Ascending aorta (tissue), 2 donors: ENCODE measurements around the gene CASS4. TPM values are rescaled to one million over a fixed set of nuclear protein-coding genes. Genes with fewer than 3 reads are reported as not detected.
"Not testable (repeated sequence)": the region's sequence is repeated elsewhere in the genome, so short reads cannot be mapped to it uniquely, and the experiment has no call there.

Source experiments
- DNase-seq, 2 donors: peaks; one replicate each; pipeline ENCODE4 v3.0.0-alpha.2; 2019; ENCODE audit warnings: low spot score in 2 of 2
- H3K27ac ChIP-seq, 2 donors: fragments of 200-600 bp; sonication (generic); one replicate each; pipeline ENCODE4 v1.5.1; 2016 to 2017; ENCODE audit warnings: mild to moderate bottlenecking in 1 of 2
- H3K27me3 ChIP-seq: fragments of 200-600 bp; sonication (generic); one replicate; pipeline ENCODE4 v1.5.1; 2017
- H3K36me3 ChIP-seq, 2 donors: fragments of 200-600 bp; sonication (generic); one replicate each; pipeline ENCODE4 v1.5.1; 2016
- H3K4me1 ChIP-seq, 2 donors: fragments of 200-600 bp; sonication (generic); one replicate each; pipeline ENCODE4 v1.5.1; 2016 to 2017; ENCODE audit warnings: mild to moderate bottlenecking in 1 of 2
- H3K4me3 ChIP-seq, 2 donors: fragments of 200-600 bp; sonication (generic); one replicate each; pipeline ENCODE4 v1.5.1; 2016 to 2017; ENCODE audit warnings: mild to moderate bottlenecking in 1 of 2
- H3K9me3 ChIP-seq, 2 donors: fragments of 200-600 bp; sonication (generic); one replicate each; pipeline ENCODE4 v1.5.1; 2016
- CTCF ChIP-seq, 3 experiments: fragments of 200-600 bp in 2 of 3; fragments of 450-650 bp in 1 of 3; sonication (generic) in 2 of 3; IDR thresholded peaks; one replicate each; pipeline ENCODE4 v1.5.1; 2016 to 2019; ENCODE audit warnings: antibody characterized with exemption in 3 of 3, mild to moderate bottlenecking in 1 of 3, moderate library complexity in 1 of 3
- intact Hi-C: fragments of 100-400 bp; cut with DNase I; formaldehyde crosslinking; loops from one replicate; pipeline ENCODE4 v1.15.1; 2023
- total RNA-seq: library from RNA; depleted of rRNA; stranded (reverse); fragments of >200 nt; gene quantifications from one replicate; pipeline ENCODE4 v1.1.0, GENCODE V29; 2016

Gene CASS4
- total RNA-seq, 1 donor from 2014 or later = 11.2 TPM

GRCh38 chr20:56406910-56407309 lies 5.2 kb upstream of the CASS4 start:
- no peak for DNase-seq
- intact Hi-C loops = no loop called here
- no peak for TF ChIP-seq CTCF (IDR thresholded peaks at IDR 0.05)
- Histone ChIP-seq H3K27me3 (no peaks in the 10 kb centered on the region), H3K4me3 (no peak overlapping the region), H3K36me3 (peaks cover 44 to 66% of the 10 kb centered on the region in 2 donors), H3K27ac (no peak overlapping the region), H3K4me1 (no peaks in the 10 kb centered on the region), H3K9me3 (no peaks in the 10 kb centered on the region)

DNA sequence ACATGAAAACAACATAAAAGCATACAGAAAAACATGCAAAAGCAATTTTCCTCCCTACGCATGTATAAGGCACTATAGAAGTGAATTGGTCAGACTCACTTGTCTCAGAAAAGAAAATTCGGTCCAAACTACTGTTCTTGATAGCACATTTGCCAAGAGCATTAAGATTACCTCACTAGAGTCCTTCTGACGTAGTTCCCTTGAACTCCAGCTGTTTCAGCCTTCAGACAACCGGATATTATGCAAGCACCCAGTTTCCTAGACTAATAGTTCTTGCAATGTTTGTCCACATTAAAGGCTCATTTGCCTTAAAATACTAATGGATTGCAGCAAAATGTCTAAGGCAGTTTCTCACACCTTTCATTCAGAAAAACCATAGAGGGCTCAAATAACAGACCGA lies 2.5 kb upstream of the CASS4 start:
- no peak for TF ChIP-seq CTCF (IDR thresholded peaks at IDR 0.05)
- Histone ChIP-seq H3K4me1 (no peaks in the 10 kb centered on the region), H3K9me3 (no peaks in the 10 kb centered on the region), H3K4me3 (no peak overlapping the region), H3K27ac (no peak overlapping the region), H3K36me3 (peaks cover 27 to 44% of the 10 kb centered on the region in 2 donors), H3K27me3 (no peaks in the 10 kb centered on the region)
- intact Hi-C loops = no loop called here
- no peak for DNase-seq

GRCh38 chr20:56409956-56410355 lies 2.1 kb upstream of the CASS4 start:
- no peak overlapping the region for H3K4me3 ChIP-seq
- intact Hi-C loops = no loop called here
- H3K4me1 ChIP-seq = no peaks in the 10 kb centered on the region
- H3K27ac ChIP-seq = no peak overlapping the region
- no peaks in the 10 kb centered on the region for H3K9me3 ChIP-seq
- TF ChIP-seq CTCF (IDR thresholded peaks at IDR 0.05) = no peak
- no peak for DNase-seq
- no peaks in the 10 kb centered on the region for H3K27me3 ChIP-seq
- peaks cover 23 to 41% of the 10 kb centered on the region in 2 donors for H3K36me3 ChIP-seq

DNA sequence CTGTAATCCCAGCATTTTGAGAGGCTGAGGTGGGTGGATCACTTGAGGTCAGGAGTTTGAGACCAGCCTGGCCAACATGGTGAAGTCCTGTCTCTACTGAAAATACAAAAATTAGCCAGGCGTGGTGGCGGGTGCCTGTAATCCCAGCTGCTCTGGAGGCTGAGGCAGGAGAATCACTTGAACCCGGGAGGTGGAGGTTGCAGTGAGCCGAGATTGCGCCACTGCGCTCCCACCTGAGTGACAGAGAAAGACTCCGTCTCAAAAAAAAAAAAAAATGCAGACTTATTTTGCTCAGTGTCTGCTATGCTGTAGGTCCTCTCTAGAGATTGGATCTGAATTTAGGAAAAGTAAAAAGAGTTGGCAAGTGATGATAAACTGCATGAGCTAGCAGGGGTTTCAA lies 773 bp upstream of the CASS4 start:
- H3K27me3 ChIP-seq, H3K4me1 ChIP-seq, intact Hi-C loops, H3K9me3 ChIP-seq, DNase-seq, H3K4me3 ChIP-seq: not testable (repeated sequence)
- H3K27ac ChIP-seq = peak overlapping the region in 1 of 2 donors; percentile 30
- H3K36me3 ChIP-seq = peaks cover 14 to 28% of the 10 kb centered on the region in 2 donors

DNA sequence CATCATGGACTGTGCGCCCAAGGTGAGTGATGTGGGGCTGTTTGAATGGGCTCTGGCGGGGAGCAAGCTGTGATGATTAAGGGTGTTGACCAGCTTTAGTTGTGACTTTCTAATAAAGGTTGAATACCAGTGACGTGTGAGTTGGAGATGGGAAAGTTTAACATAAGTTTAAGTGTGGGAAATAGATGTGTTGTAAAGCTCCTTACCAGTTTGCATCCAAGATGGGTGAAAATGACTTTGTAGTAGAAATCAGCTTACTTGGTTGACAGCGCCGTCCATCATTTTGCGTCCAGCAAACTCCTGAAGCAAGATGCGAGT lies 372 bp downstream of the CASS4 start:
- Histone ChIP-seq H3K4me1 (no peaks in the 10 kb centered on the region), H3K9me3 (no peaks in the 10 kb centered on the region), H3K27me3 (no peaks in the 10 kb centered on the region), H3K4me3 (peak overlapping the region; percentile 27 to 31), H3K27ac (peak overlapping the region; percentile 2 to 24), H3K36me3 (peaks cover 3 to 16% of the 10 kb centered on the region in 2 donors)
- no peak for DNase-seq
- intact Hi-C loops = no loop called here
- no peak for TF ChIP-seq CTCF (IDR thresholded peaks at IDR 0.05)

GRCh38 chr20:56412949-56413348 lies 889 bp downstream of the CASS4 start:
- peaks cover 0 to 11% of the 10 kb centered on the region in 2 donors for H3K36me3 ChIP-seq
- intact Hi-C loops = no loop called here

More at GRCh38 chr20:56412949-56413348, 889 bp downstream of the CASS4 start:
- no peak for DNase-seq
- Histone ChIP-seq H3K4me3 (peak overlapping the region; percentile 27 to 31), H3K27ac (no peak overlapping the region), H3K27me3 (no peaks in the 10 kb centered on the region), H3K9me3 (no peaks in the 10 kb centered on the region), H3K4me1 (no peaks in the 10 kb centered on the region)
- TF ChIP-seq CTCF (IDR thresholded peaks at IDR 0.05) = no peak
